Panc1 (cell line): ENCODE results near the gene PHACTR4. TPM values are rescaled to one million over a fixed set of nuclear protein-coding genes. Genes with fewer than 3 reads are reported as not detected.
"Not testable (repeated sequence)": the region's sequence is repeated elsewhere in the genome, so short reads cannot be mapped to it uniquely, and the experiment has no call there.

ENCODE experiments used
- ATAC-seq: fragments of 200-7000 bp; cut with Tn5 transposase; 2 replicates; pipeline ENCODE4 v1.9.1; 2020; ENCODE audit warnings: mild to moderate bottlenecking, moderate library complexity
- BruUV-seq: library from RNA; stranded (reverse); fragments of 400-500 nt; replicated peaks from 2 replicates; lab custom pipeline; 2021; lab: Mats Ljungman, UMichigan
- CTCF ChIA-PET: fragments of 300-600 bp; sonication (Branson Sonifier 250); formaldehyde crosslinking; loops from one replicate; lab custom pipeline; 2022; ENCODE audit warnings: antibody characterized with exemption; lab: Charles Lee
- POLR2A ChIA-PET: fragments of 300-600 bp; sonication (Branson Sonifier 250); formaldehyde crosslinking; loops from one replicate; lab custom pipeline; 2022; ENCODE audit warnings: antibody characterized with exemption; lab: Charles Lee
- DNase-seq: peaks from one replicate; pipeline ENCODE4 v3.0.0-alpha.2; 2010; ENCODE audit warnings: low read depth, low spot score
- H3K27ac ChIP-seq: 2 replicates; pipeline ENCODE4 v1.5.1; 2011; ENCODE audit warnings: mild to moderate bottlenecking, low read length, inconsistent platforms
- H3K27me3 ChIP-seq: fragments of 200-500 bp; sonication (Bioruptor generic); 2 replicates; pipeline ENCODE4 v1.6.0; 2014; ENCODE audit warnings: low read length, inconsistent platforms; ENCODE audit not compliant: control insufficient read depth, insufficient read depth
- H3K36me3 ChIP-seq: fragments of 200-500 bp; sonication (Bioruptor generic); 2 replicates; pipeline ENCODE4 v1.5.1; 2014; ENCODE audit warnings: inconsistent platforms, mild to moderate bottlenecking, low read length, moderate library complexity; ENCODE audit not compliant: control insufficient read depth, insufficient read depth
- H3K4me1 ChIP-seq: 2 replicates; pipeline ENCODE4 v1.5.1; 2011; ENCODE audit warnings: inconsistent platforms, mild to moderate bottlenecking, low read length, moderate library complexity; ENCODE audit not compliant: control insufficient read depth, insufficient read depth
- H3K4me3 ChIP-seq, 2 experiments: 2 replicates each; pipeline ENCODE4 v1.5.1; 2011 to 2012; ENCODE audit warnings: low read depth in 2 of 2, low read length in 2 of 2, mild to moderate bottlenecking in 2 of 2, inconsistent platforms in 1 of 2, moderate library complexity in 1 of 2
- H3K9me3 ChIP-seq: fragments of 200-500 bp; sonication (Bioruptor generic); 2 replicates; pipeline ENCODE4 v1.5.1; 2014; ENCODE audit warnings: low read depth, mild to moderate bottlenecking, inconsistent platforms, low read length, moderate library complexity; ENCODE audit not compliant: control insufficient read depth, insufficient read depth
- CTCF ChIP-seq: fragments of 450-650 bp; IDR thresholded peaks from 2 replicates; pipeline ENCODE4 v1.5.1; 2017; ENCODE audit warnings: mild to moderate bottlenecking
- POLR2AphosphoS5 ChIP-seq: IDR thresholded peaks from 2 replicates; pipeline ENCODE4 v1.6.1; 2012; ENCODE audit warnings: mild to moderate bottlenecking, low read depth, low read length, moderate library complexity
- SIN3A ChIP-seq: IDR thresholded peaks from 2 replicates; pipeline ENCODE4 v1.6.1; 2012; ENCODE audit warnings: low read depth, mild to moderate bottlenecking, low read length, moderate library complexity, borderline replicate concordance; ENCODE audit not compliant: insufficient read depth
- TCF7L2 ChIP-seq: IDR thresholded peaks from 2 replicates; pipeline ENCODE4 v1.6.1; 2011; ENCODE audit warnings: mild to moderate bottlenecking, low read depth, low read length, inconsistent platforms
- in situ Hi-C: cut with HindIII; loops from 2 replicates; pipeline ENCODE4 v1.10.0; 2016; ENCODE audit warnings: low sequenced_read_pairs, low pct_unique_long_range_greater_than_20kb
- intact Hi-C: fragments of 100-400 bp; cut with micrococcal nuclease; formaldehyde crosslinking; loops from one replicate; pipeline ENCODE4 v1.10.0; 2022; ENCODE audit not compliant: unreplicated experiment
- total RNA-seq: library from RNA; stranded (reverse); gene quantifications from one replicate; pipeline ENCODE4 v1.2.1, GENCODE V29; 2021; ENCODE audit not compliant: unreplicated experiment
- TF ChIP-seq, protein P1 (sequence below), 2 experiments: IDR thresholded peaks; 2 replicates each; pipeline ENCODE4 v1.6.1; 2011 to 2012; ENCODE audit warnings: low read depth in 2 of 2, control low read depth in 1 of 2, low read length in 1 of 2, mild to moderate bottlenecking in 1 of 2, moderate library complexity in 1 of 2; ENCODE audit not compliant: insufficient read depth in 1 of 2

The PHACTR4 gene
- total RNA-seq, 1 experiment from 2014 or later, result 63.4 TPM

GRCh38 chr1:28470146-28470545, 100.6 kb downstream of the PHACTR4 start:
- Histone ChIP-seq H3K9me3 (no peaks in the 10 kb centered on the region), H3K36me3 (peaks cover 20% of the 10 kb centered on the region), H3K27ac (no peak overlapping the region), H3K27me3 (no peaks in the 10 kb centered on the region), H3K4me3 (no peak overlapping the region), H3K4me1 (no peaks in the 10 kb centered on the region)
- DNase-seq, result no peak
- in situ Hi-C loops, result no loop called here
- ChIA-PET CTCF (no interaction called here), POLR2A (interaction anchor here (0.7 kb wide), 1 partner anchor 394 kb away, joined by 4 read pairs; no protein-coding TSS in a partner anchor)
- TF ChIP-seq, protein P1, sequence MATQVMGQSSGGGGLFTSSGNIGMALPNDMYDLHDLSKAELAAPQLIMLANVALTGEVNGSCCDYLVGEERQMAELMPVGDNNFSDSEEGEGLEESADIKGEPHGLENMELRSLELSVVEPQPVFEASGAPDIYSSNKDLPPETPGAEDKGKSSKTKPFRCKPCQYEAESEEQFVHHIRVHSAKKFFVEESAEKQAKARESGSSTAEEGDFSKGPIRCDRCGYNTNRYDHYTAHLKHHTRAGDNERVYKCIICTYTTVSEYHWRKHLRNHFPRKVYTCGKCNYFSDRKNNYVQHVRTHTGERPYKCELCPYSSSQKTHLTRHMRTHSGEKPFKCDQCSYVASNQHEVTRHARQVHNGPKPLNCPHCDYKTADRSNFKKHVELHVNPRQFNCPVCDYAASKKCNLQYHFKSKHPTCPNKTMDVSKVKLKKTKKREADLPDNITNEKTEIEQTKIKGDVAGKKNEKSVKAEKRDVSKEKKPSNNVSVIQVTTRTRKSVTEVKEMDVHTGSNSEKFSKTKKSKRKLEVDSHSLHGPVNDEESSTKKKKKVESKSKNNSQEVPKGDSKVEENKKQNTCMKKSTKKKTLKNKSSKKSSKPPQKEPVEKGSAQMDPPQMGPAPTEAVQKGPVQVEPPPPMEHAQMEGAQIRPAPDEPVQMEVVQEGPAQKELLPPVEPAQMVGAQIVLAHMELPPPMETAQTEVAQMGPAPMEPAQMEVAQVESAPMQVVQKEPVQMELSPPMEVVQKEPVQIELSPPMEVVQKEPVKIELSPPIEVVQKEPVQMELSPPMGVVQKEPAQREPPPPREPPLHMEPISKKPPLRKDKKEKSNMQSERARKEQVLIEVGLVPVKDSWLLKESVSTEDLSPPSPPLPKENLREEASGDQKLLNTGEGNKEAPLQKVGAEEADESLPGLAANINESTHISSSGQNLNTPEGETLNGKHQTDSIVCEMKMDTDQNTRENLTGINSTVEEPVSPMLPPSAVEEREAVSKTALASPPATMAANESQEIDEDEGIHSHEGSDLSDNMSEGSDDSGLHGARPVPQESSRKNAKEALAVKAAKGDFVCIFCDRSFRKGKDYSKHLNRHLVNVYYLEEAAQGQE (IDR thresholded peaks at IDR 0.05; ENCODE audit: insufficient read depth in 1 of 2, low read depth in 2 of 2, low read length in 1 of 2), result no peak
- no peak for TF ChIP-seq TCF7L2
- TF ChIP-seq SIN3A, result no peak
- TF ChIP-seq CTCF, result no peak
- no peak for TF ChIP-seq POLR2AphosphoS5
- ATAC-seq, result no peak
- BruUV-seq, result no TSS peak
- intact Hi-C loops, result no loop called here

DNA sequence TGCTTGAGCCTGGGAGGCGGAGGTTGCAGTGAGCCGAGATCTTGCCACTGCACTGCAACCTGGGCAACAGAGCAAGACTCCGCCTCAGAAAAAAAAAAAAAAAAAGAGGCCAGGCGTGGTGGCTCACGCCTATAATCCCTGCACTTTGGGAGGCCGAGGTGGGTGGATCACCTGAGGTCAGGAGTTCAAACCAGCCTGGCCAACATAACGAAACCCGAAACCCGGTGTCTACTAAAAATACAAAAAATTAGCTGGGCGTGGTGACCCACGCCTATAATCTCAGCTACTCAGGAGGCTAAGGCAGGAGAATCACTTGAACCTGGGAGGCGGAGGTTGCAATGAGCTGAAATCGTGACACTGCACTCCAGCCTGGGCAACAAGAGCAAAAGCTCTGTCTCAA, 110.0 kb downstream of the PHACTR4 start:
- BruUV-seq, intact Hi-C loops, H3K9me3 ChIP-seq, H3K4me3 ChIP-seq, H3K27ac ChIP-seq, in situ Hi-C loops, H3K27me3 ChIP-seq, CTCF ChIA-PET, DNase-seq, H3K36me3 ChIP-seq, ATAC-seq, POLR2A ChIA-PET, H3K4me1 ChIP-seq: not testable (repeated sequence)

DNA sequence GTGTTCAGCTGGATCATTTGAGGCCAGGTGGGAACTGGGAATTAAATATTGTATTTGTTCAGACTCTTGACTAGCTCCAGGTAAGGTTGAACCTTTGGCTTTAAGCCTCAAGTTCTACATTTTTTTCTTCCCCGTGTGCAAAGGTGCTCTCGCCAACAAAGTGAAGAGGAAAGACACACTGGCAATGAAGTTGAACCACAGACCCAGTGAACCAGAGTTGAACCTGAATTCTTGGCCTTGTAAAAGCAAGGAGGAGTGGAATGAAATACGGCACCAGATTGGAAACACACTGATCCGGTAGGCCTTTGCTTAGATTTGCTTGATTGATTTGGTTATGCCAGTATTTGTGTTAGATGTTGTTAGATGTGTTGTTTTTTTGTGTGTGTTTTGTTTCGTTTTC, 110.8 kb downstream of the PHACTR4 start:
- CTCF ChIA-PET, result no interaction called here
- Histone ChIP-seq H3K4me1 (no peaks in the 10 kb centered on the region), H3K9me3 (no peaks in the 10 kb centered on the region), H3K27me3 (no peaks in the 10 kb centered on the region), H3K27ac (no peak overlapping the region), H3K36me3 (0 out of 2 replicates have a peak, but pooled peaks cover 3% of the 10 kb centered on the region), H3K4me3 (no peak overlapping the region)
- ATAC-seq, result no peak
- in situ Hi-C loops, result no loop called here
- TF ChIP-seq, protein P1 (IDR thresholded peaks at IDR 0.05; ENCODE audit: insufficient read depth in 1 of 2, low read depth in 2 of 2, low read length in 1 of 2), result no peak
- TF ChIP-seq CTCF (no peak), SIN3A (no peak), TCF7L2 (no peak), POLR2AphosphoS5 (no peak)
- POLR2A ChIA-PET, result no interaction called here
- BruUV-seq, result no TSS peak
- no peak for DNase-seq
- intact Hi-C loops, result no loop called here
